DMS79 treated with DMSO at 0.1 percent for 48 hours (cell line): ENCODE results near the gene ZNF644.
A peak's percentile ranks its signal among the peaks of the same experiment; 100 is the strongest.
"Not testable (repeated sequence)": the region's sequence is repeated elsewhere in the genome, so short reads cannot be mapped to it uniquely, and the experiment has no call there.

Source experiments
- DNase-seq: peaks from one replicate; lab custom pipeline; 2025; lab: John Stamatoyannopoulos, UW

ZNF644 gene

DNA sequence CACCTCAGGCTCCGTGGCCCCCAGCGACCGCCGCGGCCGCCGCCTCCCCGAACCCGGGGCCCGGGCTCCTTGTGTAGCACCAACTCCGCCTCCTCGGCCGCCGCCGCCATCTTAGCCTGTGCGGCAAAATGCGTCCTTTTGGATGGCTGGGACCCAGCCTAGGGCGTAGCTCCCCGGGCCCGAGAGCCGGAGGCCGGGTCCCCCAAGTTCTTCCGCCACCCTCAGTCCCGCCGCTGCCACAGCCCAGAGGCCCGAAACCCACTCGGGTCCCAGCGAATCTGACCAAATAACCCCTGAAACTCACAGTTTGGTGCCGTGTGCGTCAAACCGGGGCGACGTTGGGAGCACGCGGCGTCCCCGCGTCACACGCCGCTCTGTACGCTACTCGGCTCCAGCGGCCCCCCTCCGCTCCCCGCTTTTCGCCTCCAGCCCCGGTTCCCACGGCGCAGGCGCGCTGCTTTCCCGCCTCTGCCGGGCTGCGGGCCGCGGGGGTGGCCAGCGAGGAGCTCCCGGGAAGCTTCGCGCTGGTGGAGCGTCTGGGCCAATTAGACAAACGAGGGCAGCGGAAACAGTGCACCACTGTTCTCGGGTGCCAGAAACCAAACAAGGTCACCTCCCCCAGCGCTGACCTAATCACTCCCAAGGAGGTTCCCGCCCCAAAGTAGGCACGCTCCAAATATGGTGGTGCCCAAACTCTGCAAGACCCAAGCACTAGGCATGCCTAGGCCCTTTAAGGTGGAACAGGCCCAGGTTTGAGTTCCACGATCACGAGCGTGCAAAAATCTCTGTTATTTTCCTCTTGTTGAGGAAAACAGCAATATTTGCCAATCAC, at the start of gene ZNF644:
Gene ZNF644 (minus strand): TSS at position 350 of the 832 bp plus-strand sequence. CDS start 39,682 bp downstream, outside the sequence.
- DNase-seq, result peak; percentile 88

DNA sequence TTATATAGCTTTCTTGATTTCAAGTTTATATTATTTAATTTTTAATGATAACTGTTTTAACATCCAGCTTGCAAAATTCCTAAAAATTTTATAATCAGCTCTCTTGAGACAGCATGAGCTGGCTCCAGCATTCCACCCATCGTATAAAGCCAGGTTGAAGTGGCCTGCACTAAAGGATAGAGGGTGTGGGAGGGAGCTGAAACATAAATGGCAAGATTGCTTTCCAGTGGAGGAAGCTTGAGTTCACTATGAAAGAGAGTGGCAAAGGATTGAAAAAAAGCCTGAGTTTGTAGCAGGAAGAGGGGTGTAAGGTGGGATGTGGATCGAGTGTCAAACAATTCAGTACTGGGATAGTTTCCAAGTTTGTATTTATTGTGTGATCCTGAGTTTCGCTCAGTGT, 48.5 kb upstream of the ZNF644 start:
- peak; percentile 26 for DNase-seq

DNA sequence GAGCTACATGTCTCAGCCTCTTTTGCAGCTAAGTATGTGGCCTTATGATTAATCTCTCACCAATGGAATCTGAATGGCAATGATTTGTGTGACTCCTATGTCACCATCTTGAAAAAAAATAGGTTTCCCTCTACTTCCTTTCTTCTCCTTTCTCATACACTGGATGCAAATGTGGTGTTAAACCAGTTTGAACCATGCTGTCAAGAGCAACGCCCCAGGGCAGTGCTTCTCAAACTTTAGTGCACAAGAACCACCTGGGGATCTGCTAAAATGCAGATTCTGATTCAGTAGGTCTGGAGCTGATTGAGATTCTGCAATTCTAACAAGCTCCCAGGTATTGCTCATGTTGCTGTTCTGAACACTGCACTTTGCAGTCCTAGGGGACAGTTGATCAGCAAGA, 44.7 kb upstream of the ZNF644 start:
- DNase-seq, result no peak

DNA sequence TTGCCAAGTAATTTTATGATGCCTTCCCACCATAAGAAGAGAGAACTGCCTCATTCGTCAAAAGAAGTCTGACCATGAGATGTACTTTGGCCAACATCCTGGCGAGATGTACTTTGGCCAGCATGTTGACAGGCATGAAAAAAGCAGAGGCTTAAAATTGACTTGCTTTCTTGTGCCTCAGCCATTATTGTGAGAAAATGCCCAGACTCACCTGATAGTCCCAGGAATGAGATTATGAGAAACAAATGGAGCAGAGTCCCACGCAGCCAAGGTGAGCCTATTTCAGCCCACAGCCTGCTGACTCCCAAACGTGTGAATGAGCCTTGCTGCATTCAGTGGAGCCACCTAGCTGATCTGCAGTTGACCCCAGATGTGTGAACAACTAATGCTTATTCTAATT, 43.5 kb upstream of the ZNF644 start:
- no peak for DNase-seq

DNA sequence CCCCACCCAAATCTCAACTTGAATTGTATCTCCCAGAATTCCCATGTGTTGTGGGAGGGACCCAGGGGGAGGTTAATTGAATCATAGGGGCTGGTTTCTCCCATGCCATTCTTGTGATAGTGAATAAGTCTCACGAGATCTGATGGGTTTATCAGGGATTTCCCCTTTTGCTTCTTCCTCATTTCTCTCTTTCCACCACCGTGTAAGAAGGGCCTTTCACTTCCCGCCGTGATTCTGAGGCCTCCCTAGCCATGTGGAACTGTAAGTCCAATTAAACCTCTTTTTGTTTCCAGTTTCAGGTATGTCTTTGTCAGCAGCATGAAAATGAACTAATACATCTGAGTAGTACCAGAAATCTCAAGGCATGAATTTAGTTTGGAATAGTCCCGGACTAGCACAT, 41.6 kb upstream of the ZNF644 start:
- DNase-seq, result not testable (repeated sequence)

DNA sequence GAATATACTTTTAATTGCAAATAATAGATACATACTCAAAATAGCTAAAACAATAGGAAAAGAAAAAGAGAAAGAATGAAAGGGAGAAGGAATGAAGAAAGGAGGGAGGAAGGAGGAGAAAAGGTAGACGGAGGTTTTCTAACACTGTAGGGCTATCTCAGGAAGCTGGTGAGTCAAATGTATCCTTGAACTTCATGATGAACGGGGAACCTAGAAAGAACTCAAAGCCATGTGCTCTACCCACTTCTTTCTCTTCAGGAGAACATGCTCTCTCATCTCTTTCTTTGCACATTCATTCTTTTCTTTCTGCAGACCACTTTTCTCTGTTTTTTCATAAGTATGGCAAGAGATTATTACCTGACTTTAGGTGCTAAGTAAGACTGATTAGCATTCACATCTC, 37.3 kb upstream of the ZNF644 start:
- DNase-seq, result no peak

DNA sequence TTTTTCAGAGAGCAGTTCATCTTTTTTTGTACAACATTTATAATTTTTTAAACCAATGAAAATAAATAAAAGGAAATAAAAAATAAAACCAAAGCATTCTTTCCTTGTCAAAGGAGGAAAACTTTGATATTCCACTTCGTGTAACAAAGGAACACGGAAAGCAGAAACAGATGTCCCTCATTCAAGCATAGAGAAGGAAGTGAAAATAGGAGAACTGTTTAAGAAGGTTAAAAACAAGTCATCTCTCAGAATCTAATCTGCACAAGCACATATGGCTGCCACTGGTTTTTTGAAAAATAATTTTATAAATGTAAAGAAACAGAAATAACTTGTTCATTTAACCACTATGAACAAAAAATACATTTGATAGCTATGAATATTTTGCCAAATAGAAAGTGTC, 35.9 kb upstream of the ZNF644 start:
- no peak for DNase-seq

DNA sequence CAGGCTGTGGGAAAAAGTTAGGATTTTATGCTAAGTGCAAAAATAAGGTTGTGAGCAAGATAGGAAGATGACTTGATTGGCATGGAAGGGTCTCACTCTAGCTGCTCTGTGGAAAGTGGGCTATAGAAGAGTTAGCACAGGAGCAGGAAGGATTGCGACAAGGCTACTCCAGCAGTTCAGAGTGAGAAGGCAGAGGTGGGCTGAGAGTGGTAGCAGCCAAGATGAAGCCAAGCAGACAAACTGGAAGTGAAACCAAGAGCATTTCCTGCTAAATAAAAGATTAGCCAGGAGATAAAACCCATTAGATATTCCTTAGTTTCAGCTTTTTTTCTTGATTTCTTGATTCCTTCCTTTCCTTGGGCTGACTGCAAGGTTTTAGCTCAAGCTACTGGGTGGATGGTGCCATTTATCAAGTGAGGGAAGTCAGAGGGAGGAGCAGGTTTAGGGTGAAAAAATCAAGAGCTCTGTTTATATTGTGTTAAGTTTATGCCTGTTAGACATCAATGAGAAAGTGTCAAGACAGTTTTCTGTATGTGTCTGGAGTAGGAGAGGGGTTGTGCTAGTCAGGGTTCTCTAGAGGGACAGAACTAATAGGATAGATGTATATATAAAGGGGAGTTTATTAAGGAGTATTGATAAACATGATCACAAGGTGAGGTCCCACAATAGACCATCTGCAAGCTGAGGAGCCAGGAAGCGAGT, 33.1 kb upstream of the ZNF644 start:
- no peak for DNase-seq

DNA sequence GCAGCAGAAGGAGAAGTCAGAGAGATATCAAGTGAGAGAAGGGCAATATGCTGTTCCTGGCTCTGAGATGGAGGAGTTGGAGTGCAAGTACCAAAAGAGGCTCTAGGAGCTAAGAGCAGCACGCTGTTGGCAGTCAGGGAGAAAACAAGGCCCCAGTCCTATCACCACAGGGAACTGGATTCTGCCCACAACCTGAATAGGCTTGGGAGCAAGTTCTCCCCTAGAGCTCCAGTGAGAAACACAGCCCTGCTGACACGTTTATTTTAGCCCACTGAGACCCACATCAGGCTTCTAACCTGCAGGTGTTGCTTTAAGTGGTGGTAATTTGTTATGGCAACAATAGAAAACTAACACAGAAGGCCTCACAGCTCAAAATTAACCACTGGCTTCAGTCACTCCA, 31.8 kb upstream of the ZNF644 start:
- no peak for DNase-seq

DNA sequence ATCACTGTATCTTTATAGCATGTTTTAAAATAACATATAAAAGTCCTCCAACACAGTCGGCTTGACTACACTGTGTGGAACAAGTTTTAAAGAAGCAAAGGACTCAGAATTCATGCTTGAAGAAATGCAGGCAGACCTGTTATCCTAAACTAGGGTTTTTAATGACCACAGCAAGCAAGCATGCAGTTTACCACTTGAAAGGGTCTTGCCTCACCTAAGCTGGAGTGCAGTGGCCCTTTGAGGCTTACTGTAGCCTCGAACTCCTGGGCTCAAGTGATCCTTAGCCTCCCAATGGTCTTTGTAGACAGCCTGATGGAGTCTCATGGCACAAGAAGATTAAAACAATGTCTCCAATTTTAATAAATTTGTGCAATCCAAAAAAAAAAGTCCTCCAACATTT, 27.7 kb upstream of the ZNF644 start:
- not testable (repeated sequence) for DNase-seq

DNA sequence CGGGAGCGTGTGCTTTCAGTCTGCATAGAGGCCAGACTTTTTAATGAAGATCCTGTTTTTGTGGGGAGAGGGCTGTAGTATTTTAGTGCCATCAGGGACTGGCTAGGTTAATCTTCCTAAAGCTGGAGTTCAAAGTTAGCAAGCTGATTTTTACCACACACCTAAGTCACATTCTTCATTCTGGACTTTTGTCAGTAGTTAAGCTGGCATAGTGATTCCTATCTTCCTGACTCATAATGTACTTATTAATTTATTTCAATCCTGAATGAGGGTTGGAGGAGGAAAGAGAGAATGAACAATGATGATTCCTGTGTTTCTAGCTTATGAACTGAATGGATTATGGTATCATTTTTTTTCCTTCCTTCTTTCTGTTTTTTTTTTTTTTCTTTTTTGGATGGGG, 24.9 kb upstream of the ZNF644 start:
- no peak for DNase-seq

DNA sequence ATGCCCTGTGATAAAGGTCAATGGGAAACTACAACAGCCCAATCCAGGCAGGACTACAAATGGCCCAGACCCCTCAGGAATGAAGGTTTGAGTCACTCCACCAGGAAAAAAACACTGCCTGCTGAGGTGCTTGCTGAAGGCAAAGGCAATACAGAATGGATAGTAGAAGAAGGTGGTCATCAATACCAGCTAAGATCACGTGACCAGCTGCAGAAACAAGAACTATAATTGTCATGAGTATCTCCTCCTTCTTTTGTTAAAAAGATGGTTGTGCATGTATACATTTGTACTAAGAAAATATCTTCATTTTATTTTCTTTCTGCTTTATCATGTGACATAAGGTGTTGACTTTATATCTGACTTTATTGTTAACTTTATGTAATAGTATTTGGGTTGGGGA, 23.4 kb upstream of the ZNF644 start:
- no peak for DNase-seq

DNA sequence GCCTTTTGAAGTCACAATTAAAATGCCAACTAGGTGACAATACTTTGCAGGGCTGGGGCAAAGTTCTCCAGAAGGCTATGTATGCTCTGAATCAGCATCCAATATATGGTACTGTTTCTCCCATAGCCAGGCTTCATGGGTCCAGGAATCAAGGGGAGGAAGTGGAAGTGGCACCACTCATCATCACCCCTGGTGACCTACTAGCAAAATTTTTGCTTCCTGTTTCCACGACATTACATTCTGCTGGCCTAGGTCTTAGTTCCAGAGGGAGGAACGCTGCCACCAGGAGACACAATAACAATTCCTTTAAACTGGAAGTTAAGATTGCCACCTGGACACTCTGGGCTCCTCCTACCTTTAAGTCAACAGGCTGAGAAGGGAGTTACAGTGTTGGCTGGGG, 22.9 kb upstream of the ZNF644 start:
- not testable (repeated sequence) for DNase-seq

DNA sequence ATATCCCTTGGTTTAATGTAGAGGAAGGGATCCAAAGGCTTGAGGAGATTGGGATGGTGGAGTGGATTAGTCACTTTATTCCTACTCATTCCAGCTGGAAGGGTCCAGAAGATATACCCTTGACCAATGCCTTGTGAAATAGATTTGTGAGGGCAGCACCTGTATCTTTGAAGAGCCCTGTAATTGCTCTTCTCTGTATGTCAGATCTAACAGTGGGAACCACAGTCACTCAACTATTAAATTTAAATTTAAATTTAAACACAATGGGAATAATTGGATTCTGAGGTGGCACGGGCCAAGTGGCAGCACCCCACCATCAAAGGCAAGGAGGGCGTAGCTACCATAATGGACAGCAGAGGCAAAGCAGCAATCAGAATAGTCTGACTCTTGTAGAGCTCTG, 20.5 kb upstream of the ZNF644 start:
- not testable (repeated sequence) for DNase-seq

DNA sequence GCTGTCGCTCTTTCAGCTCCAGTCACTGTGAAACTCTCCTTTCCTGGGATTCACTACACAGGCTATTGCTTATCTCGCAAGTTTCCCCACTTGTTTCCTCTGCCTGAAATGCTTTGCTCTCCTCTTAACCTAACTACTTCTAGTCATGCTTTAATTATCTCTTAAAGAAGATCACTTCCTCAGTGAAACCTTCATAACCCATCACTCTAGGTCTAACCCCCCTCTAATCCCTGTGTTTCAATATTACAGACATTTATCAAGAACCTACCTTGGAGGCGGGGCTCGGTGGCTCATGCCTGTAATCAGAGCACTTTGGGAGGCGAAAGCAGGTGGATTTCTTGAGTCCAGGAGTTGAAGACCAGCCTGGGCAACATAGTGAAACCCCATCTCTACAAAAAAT, 16.7 kb upstream of the ZNF644 start:
- no peak for DNase-seq

DNA sequence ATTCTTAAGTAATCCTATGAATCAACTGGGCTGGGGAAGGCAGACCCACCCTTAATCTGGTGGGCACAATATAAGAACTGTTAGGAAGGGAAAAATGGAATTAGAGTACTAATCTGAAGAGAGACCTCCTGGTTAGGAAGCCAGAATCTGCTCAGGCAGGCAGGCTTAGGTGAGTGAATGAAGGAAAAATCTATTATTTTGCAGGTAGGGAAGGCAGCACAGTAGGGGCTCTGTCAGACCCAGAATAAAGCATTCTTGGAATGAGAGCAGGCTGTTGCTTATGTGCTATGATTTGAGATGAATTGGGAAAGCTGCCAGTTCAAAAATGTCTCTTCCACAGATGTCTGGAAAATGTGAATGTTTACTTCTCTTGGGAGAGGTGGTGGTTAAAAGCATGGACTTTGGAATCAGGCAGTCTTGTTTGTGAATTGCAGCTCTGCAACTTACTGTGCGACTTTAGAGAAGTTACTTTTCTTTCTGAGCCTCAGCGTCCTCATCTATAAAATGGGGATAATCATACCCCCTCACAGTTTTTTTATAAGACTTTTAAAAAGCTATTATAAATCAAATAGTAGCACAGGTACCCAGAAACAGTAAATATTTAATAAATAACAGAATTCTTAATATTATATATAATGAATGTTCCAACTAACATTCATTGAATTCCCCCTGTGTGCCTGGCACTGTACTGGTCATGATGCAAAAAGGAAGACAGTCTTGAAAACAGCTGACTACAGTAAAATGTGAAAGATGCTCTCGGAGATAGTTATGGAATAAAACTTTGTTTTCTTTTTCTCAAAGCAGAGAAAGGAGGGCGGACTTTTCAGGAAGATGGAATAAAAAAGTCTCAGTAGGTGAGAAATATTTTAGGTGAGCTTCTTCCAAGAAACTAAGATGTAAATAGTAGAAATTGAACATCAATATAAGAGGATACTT, 15.3 kb upstream of the ZNF644 start:
- no peak for DNase-seq

DNA sequence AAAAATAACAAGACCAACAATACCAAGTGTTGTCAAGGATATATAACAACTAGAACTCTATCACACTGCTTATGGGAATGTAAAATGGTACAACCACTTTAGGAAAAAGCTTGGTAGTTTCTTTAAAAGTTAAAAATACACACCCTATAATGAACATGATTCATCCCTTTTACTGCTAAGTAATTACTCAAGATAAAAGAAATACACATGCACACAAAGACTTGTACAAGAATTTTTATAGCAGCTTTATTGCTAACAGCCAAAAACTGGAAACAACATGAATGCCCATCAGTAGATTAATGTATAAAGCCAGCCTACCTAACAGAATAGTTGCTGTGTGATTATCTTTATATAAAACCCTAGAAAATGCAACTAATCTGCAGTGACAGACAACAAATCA, 10.5 kb upstream of the ZNF644 start:
- DNase-seq, result no peak

DNA sequence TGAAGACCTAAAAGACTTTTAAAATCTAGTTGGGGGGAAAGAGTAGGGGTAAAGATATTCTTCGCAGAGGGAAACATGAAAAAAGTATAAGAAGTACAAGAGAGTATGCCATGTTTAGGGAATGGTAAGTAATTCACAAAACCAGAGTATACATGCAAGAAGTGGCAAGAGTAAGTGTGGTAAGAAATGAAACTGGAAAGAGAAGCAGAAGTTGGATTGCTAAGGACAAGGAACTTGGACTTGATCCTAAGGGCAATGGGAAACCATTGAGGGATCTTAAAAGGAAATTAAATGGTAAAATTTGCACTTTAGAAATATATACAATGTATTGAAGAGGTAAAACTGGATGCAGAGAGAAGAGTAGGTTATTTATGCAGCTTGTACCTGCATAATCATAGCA, 9.2 kb upstream of the ZNF644 start:
- no peak for DNase-seq

DNA sequence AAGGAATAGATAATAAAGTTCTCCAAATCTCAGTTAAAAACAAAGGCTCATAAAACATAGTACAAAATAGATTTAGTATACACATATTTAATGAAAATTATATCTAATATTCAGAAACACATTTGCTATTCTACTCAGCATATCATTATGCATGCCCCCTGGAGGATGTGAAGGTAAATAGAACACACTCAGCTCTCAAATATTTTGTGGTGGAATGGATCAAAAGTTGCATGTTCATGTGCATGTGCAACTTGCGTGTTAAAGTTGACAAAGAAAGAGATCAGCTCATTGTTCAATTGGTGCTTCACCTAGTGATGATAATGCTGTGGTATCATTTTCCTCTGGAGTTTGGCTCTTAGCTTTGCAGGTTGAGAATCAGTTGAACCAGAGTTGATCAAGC, 4.9 kb upstream of the ZNF644 start:
- DNase-seq, result no peak

DNA sequence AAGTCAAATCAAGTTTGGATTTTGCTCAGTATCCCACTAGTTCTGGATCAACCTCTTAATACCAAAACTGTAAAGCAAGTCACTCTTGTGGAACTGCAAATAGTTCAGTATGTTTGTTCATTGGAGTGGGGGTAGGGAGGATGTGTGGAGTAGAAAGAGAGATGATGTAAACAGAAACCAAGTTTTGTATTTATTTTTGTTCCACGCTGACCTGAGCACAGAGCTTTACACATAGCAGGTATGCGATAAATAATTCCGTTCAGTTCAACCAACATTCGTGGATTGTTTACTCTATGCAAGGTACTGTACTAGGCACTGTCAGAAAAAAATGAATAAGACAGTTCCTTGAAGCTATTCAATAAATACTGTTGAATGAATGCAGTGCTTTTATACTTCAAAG, 4.5 kb upstream of the ZNF644 start:
- no peak for DNase-seq

DNA sequence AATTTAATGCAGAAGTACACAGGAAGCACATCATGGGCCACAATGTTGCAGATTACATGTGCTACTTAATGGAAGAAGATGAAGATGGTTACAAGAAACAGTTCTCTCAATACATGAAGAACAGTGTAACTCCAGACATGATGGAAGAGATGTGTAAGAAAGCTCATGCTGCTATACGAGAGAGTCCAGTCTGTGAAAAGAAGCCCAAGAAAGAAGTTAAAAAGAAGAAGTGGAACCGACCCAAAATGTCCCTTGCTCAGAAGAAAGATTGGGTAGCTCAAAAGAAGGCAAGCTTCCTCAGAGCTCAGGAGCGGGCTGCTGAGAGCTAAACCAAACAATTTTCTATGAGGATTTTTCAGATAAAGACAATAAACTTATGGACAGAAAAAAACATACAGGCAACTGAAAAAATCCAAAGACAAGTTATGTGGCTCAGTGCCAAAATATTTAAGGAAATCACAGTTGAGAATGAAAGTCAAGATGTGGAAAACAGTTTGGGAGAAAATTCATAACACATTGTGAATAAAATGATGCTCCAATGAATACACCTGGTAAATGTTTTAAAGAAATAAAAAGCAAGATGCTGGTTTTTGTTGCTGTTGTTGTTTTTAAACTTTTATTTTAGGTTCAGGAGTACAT, 2.8 kb upstream of the ZNF644 start:
- DNase-seq, result no peak

DNA sequence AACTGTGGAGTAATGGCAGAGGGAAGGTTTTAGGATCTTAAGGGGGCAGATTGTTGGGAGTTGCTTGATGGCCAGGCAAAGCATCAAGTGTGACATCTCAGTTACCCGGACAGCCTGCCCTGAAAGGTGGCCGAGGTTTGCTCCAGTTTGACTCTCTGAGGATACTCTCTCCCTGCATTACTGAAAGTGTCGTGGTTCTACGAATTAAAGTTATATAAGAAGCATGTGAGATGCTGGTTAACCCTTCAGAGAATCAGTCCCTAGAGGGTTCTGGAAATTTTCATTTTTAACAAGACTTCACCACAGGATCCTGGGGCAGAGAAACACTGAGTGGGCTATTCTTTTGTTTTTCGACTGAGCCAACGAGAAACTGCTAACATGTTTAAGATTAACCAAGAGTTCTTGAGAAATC, 689 bp upstream of the ZNF644 start:
- no peak for DNase-seq
